GM18870 (cell line): ENCODE data around the gene SSTR3.

Source experiments
- ATAC-seq: cut with Tn5 transposase; IDR thresholded peaks from one replicate; pipeline ENCODE4 v1.9.1; 2021; ENCODE audit warnings: moderate library complexity; ENCODE audit not compliant: unreplicated experiment

SSTR3 gene

GRCh38 chr22:37198258-37199102 is 13.8 kb downstream of the SSTR3 start:
- ATAC-seq: peak; percentile 3

- ATAC-seq: no peak
These were observed 14.6 kb downstream of the SSTR3 start for GRCh38 chr22:37197451-37198257.

GRCh38 chr22:37196539-37197450 is 15.5 kb downstream of the SSTR3 start:
- no peak for ATAC-seq

- no peak for ATAC-seq
These were observed 16.4 kb downstream of the SSTR3 start for GRCh38 chr22:37195921-37196320.

GRCh38 chr22:37194750-37195149 is 17.5 kb downstream of the SSTR3 start:
- ATAC-seq: no peak

GRCh38 chr22:37193629-37194191 is 18.6 kb downstream of the SSTR3 start:
- no peak for ATAC-seq

- no peak for ATAC-seq
These were observed 19.5 kb downstream of the SSTR3 start for GRCh38 chr22:37192741-37193140.

GRCh38 chr22:37192204-37192603 is 20.1 kb downstream of the SSTR3 start:
- no peak for ATAC-seq

- no peak for ATAC-seq
These were observed 22.0 kb downstream of the SSTR3 start for GRCh38 chr22:37190262-37190780.

- ATAC-seq: no peak
These were observed 23.3 kb downstream of the SSTR3 start for GRCh38 chr22:37188901-37189466.

- no peak for ATAC-seq
These were observed 24.2 kb downstream of the SSTR3 start, which contains the start of gene C1QTNF6 for GRCh38 chr22:37187891-37188761. C1QTNF6 (minus strand) TSS chr22:37188247; CDS start chr22:37188213, 34 bp downstream.

- ATAC-seq: no peak
These were observed 24.8 kb downstream of the SSTR3 start for GRCh38 chr22:37187552-37187890.

- no peak for ATAC-seq
These were observed 25.2 kb downstream of the SSTR3 start for GRCh38 chr22:37186997-37187522.

GRCh38 chr22:37186228-37186996 is 25.9 kb downstream of the SSTR3 start:
- ATAC-seq: no peak

- ATAC-seq: no peak
These were observed 26.5 kb downstream of the SSTR3 start for GRCh38 chr22:37185646-37186227.

- ATAC-seq: no peak
These were observed 27.3 kb downstream of the SSTR3 start for GRCh38 chr22:37184816-37185541.

- no peak for ATAC-seq
These were observed 27.9 kb downstream of the SSTR3 start for GRCh38 chr22:37184380-37184755.
